Endothelial cell of umbilical vein (primary cell): ENCODE measurements around the gene CHRM2. TPM values are rescaled to one million over a fixed set of nuclear protein-coding genes. Genes with fewer than 3 reads are reported as not detected.

Experiments
- BruUV-seq: library from RNA; stranded (reverse); fragments of 400-500 nt; replicated peaks from 2 replicates; lab custom pipeline; 2021; lab: Mats Ljungman, UMichigan
- CTCF ChIA-PET: fragments of 300-600, 350-600 bp; sonication (Branson Sonifier 250); formaldehyde crosslinking; loops from one replicate; lab custom pipeline; 2021; ENCODE audit warnings: antibody characterized with exemption, inconsistent platforms; lab: Charles Lee
- POLR2A ChIA-PET: fragments of 300-600, 350-600 bp; sonication (Branson Sonifier 250); formaldehyde crosslinking; loops from one replicate; lab custom pipeline; 2021; ENCODE audit warnings: antibody characterized with exemption, inconsistent platforms; lab: Charles Lee
- DNase-seq: peaks from one replicate; pipeline ENCODE4 v3.0.0-alpha.2; 2011; ENCODE audit warnings: low read depth, low spot score
- FAIRE-seq: peaks from 2 replicates; lab custom pipeline; 2011; peaks lifted over from hg19 to GRCh38; lab: Jason Lieb, UNC
- H2AFZ ChIP-seq: 2 replicates; pipeline ENCODE4 v1.6.0; 2012; ENCODE audit warnings: low read depth, low read length, control low read depth, inconsistent platforms
- H3K27ac ChIP-seq: 2 replicates; pipeline ENCODE4 v1.5.1; 2011; ENCODE audit warnings: low read depth, mild to moderate bottlenecking, control low read depth, low read length, moderate library complexity; ENCODE audit not compliant: insufficient read depth
- H3K27me3 ChIP-seq, 2 experiments: 2 replicates each; pipeline versions ENCODE4 v1.6.0 to v1.6.1; 2011; ENCODE audit warnings: low read length in 2 of 2, mixed read lengths in 1 of 2; ENCODE audit not compliant: control insufficient read depth in 2 of 2, insufficient read depth in 2 of 2
- H3K36me3 ChIP-seq, 2 experiments: 2 replicates in 1 of 2; 3 replicates in 1 of 2; pipeline ENCODE4 v1.5.1; 2011; ENCODE audit warnings: low read length in 2 of 2, mild to moderate bottlenecking in 1 of 2, moderate library complexity in 1 of 2; ENCODE audit not compliant: control insufficient read depth in 2 of 2, insufficient read depth in 2 of 2; ENCODE audit errors: extremely low read depth in 1 of 2
- H3K4me1 ChIP-seq: 3 replicates; pipeline ENCODE4 v1.5.1; 2011; ENCODE audit warnings: mild to moderate bottlenecking, low read length; ENCODE audit not compliant: control insufficient read depth, insufficient read depth; ENCODE audit errors: extremely low read depth
- H3K4me2 ChIP-seq: 2 replicates; pipeline ENCODE4 v1.6.1; 2011; ENCODE audit warnings: low read length, control low read depth, mixed read lengths; ENCODE audit not compliant: insufficient read depth
- H3K4me3 ChIP-seq, 3 experiments: fragments of 200-600 bp in 1 of 3; sonication (generic), shearing (Covaris generic) in 1 of 3; replicated peaks in 1 of 3; 2 replicates each; pipeline ENCODE4 v1.5.1; 2011 to 2016; ENCODE audit warnings: control low read depth in 3 of 3, low read length in 3 of 3, mild to moderate bottlenecking in 2 of 3, inconsistent platforms in 1 of 3, low read depth in 1 of 3, moderate library complexity in 1 of 3; ENCODE audit not compliant: insufficient read depth in 1 of 3
- H3K79me2 ChIP-seq: 2 replicates; pipeline ENCODE4 v1.6.0; 2012; ENCODE audit warnings: low read length, inconsistent platforms; ENCODE audit not compliant: control insufficient read depth, insufficient read depth
- H3K9ac ChIP-seq: replicated peaks from 2 replicates; pipeline ENCODE3; 2011; ENCODE audit warnings: low read length, control low read depth; ENCODE audit not compliant: insufficient read depth; ENCODE audit errors: extremely low read depth
- H3K9me1 ChIP-seq: replicated peaks from 3 replicates; pipeline ENCODE4 v1.6.0; 2011; ENCODE audit warnings: mild to moderate bottlenecking, low read length; ENCODE audit not compliant: control insufficient read depth, insufficient read depth; ENCODE audit errors: extremely low read depth
- H3K9me3 ChIP-seq: replicated peaks from 2 replicates; pipeline ENCODE4 v1.5.1; 2012; ENCODE audit warnings: low read length, inconsistent platforms; ENCODE audit not compliant: control insufficient read depth, insufficient read depth
- H4K20me1 ChIP-seq: replicated peaks from 2 replicates; pipeline ENCODE3; 2011; ENCODE audit warnings: mild to moderate bottlenecking, low read length; ENCODE audit not compliant: control insufficient read depth, insufficient read depth; ENCODE audit errors: extremely low read depth
- CTCF ChIP-seq, 2 donors: IDR thresholded peaks; 1 replicate in 1 of 2; 2 replicates in 1 of 2; pipeline ENCODE4 v1.5.1; 2011; ENCODE audit warnings: low read length in 2 of 2, mild to moderate bottlenecking in 2 of 2, moderate library complexity in 2 of 2, control low read depth in 1 of 2, inconsistent platforms in 1 of 2, low read depth in 1 of 2; ENCODE audit not compliant: insufficient read depth in 1 of 2; ENCODE audit errors: extremely low read depth in 1 of 2
- EZH2 ChIP-seq: IDR thresholded peaks from 2 replicates; pipeline ENCODE4 v1.6.1; 2012; ENCODE audit warnings: borderline replicate concordance, low read depth, mild to moderate bottlenecking, moderate library complexity, low read length, inconsistent platforms; ENCODE audit not compliant: severe bottlenecking
- FOS ChIP-seq: IDR thresholded peaks from 2 replicates; pipeline ENCODE4 v1.6.1; 2011; ENCODE audit warnings: mild to moderate bottlenecking, low read length, moderate library complexity, borderline replicate concordance; ENCODE audit not compliant: insufficient read depth
- GATA2 ChIP-seq: IDR thresholded peaks from 2 replicates; pipeline ENCODE4 v1.7.0; 2011; ENCODE audit warnings: low read depth, mild to moderate bottlenecking, moderate library complexity, mixed read lengths, low read length; ENCODE audit not compliant: insufficient read length, insufficient read depth
- JUN ChIP-seq: IDR thresholded peaks from 2 replicates; pipeline ENCODE4 v1.6.1; 2011; ENCODE audit warnings: borderline replicate concordance, low read depth; ENCODE audit not compliant: insufficient read length, insufficient read depth
- MYC ChIP-seq: IDR thresholded peaks from one replicate; pipeline ENCODE4 v1.6.1; 2011; ENCODE audit warnings: mild to moderate bottlenecking, low read depth, low read length
- POLR2A ChIP-seq: IDR thresholded peaks from 2 replicates; pipeline ENCODE4 v1.6.1; 2012; ENCODE audit warnings: low read depth, mild to moderate bottlenecking, control low read depth, low read length
- POLR2AphosphoS5 ChIP-seq: IDR thresholded peaks from 2 replicates; pipeline ENCODE4 v1.6.1; 2012; ENCODE audit warnings: low read depth, mild to moderate bottlenecking, control low read depth, low read length, moderate library complexity; ENCODE audit not compliant: insufficient read depth
- dilution Hi-C: fragments of 300-500 bp; cut with MboI; formaldehyde crosslinking; loops from one replicate; pipeline ENCODE4 v1.15.0; 2019; ENCODE audit warnings: low sequenced_read_pairs; ENCODE audit not compliant: extremely low pct_ligation_motif_present
- intact Hi-C: fragments of 100-400 bp; cut with micrococcal nuclease; formaldehyde crosslinking; loops from one replicate; pipeline ENCODE4 v1.10.0; 2022
- polyA plus RNA-seq, 4 experiments: library from polyadenylated mRNA; depleted of rRNA in 3 of 4; stranded (reverse) in 3 of 4; unstranded in 1 of 4; fragments of >200 nt; gene quantifications; 2 replicates each; pipeline versions ENCODE4 v1.2.1 to v1.2.3, GENCODE V29; 2011 to 2012; ENCODE audit warnings: missing spikeins in 1 of 4
- total RNA-seq: library from RNA; stranded (reverse); gene quantifications from 2 replicates; pipeline ENCODE4 v1.2.3, GENCODE V29; 2021
- TF ChIP-seq, protein P1 (sequence below): IDR thresholded peaks from 2 replicates; pipeline ENCODE4 v1.6.1; 2011; ENCODE audit not compliant: insufficient read depth, insufficient read length

CHRM2 gene
- total and polyA plus RNA-seq, 2 donors (not counting 3 experiments of a cell fraction or from before 2014, with no cell fraction given), result not detected

DNA sequence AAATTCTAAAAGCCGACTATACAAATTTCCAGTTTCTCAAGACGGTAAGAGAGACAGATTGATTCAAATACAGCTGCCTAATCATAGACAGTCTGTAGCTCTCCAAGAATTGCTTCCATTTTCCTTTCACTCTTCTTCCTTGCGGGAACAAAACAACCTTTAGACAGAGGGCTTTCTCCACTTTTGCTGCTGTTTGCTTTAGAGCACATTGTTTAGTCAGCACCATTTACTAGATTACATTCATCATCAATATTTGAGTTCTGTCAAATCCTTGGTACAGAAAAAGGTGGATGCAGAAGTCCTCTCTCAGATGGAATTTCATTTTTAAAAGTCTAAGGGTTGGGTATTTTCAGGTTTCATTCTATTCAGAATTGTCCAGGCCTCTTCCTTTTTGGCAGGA lies 137.4 kb downstream of the CHRM2 start:
- ChIA-PET CTCF (interaction anchor here (1.4 kb wide), 1 partner anchor 620 kb away, joined by 3 read pairs; no protein-coding TSS in a partner anchor), POLR2A (no interaction called here)
- H3K27ac ChIP-seq, result no peak overlapping the region
- H3K4me2 ChIP-seq, result no peak overlapping the region
- no peaks in the 10 kb centered on the region for H3K4me1 ChIP-seq
- FAIRE-seq (no peak), DNase-seq (no peak)
- no peaks in the 10 kb centered on the region for H4K20me1 ChIP-seq
- no peak for TF ChIP-seq JUN
- TF ChIP-seq EZH2, result no peak
- no peak for TF ChIP-seq POLR2A
- TF ChIP-seq MYC, result no peak
- TF ChIP-seq CTCF (IDR thresholded peaks at IDR 0.05; ENCODE audit: extremely low read depth in 1 of 2, insufficient read depth in 1 of 2, low read depth in 1 of 2, low read length in 2 of 2), result no peak
- TF ChIP-seq GATA2, result no peak
- TF ChIP-seq FOS, result no peak
- TF ChIP-seq POLR2AphosphoS5, result no peak
- TF ChIP-seq, protein P1, sequence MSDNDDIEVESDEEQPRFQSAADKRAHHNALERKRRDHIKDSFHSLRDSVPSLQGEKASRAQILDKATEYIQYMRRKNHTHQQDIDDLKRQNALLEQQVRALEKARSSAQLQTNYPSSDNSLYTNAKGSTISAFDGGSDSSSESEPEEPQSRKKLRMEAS, result no peak
- H3K9me3 ChIP-seq, result no peaks in the 10 kb centered on the region
- dilution Hi-C loops, result no loop called here
- H3K9ac ChIP-seq, result no peak overlapping the region
- H3K79me2 ChIP-seq, result no peaks in the 10 kb centered on the region
- intact Hi-C loops, result no loop called here
- H3K27me3 ChIP-seq, result no peaks in the 10 kb centered on the region
- H2AFZ ChIP-seq, result no peak overlapping the region
- H3K4me3 ChIP-seq, result no peak overlapping the region
- no peaks in the 10 kb centered on the region for H3K36me3 ChIP-seq
- H3K9me1 ChIP-seq, result no peaks in the 10 kb centered on the region
- BruUV-seq, result no TSS peak
